Measurements from ENCODE around the gene FBH1. TPM values are rescaled to one million over a fixed set of nuclear protein-coding genes. Genes with fewer than 3 reads are reported as not detected.
"Not testable (repeated sequence)": the region's sequence is repeated elsewhere in the genome, so short reads cannot be mapped to it uniquely, and the experiment has no call there.

FBH1 gene
- total and polyA plus RNA-seq, 12 donors: 68.9 to 165 (median 106) TPM

DNA sequence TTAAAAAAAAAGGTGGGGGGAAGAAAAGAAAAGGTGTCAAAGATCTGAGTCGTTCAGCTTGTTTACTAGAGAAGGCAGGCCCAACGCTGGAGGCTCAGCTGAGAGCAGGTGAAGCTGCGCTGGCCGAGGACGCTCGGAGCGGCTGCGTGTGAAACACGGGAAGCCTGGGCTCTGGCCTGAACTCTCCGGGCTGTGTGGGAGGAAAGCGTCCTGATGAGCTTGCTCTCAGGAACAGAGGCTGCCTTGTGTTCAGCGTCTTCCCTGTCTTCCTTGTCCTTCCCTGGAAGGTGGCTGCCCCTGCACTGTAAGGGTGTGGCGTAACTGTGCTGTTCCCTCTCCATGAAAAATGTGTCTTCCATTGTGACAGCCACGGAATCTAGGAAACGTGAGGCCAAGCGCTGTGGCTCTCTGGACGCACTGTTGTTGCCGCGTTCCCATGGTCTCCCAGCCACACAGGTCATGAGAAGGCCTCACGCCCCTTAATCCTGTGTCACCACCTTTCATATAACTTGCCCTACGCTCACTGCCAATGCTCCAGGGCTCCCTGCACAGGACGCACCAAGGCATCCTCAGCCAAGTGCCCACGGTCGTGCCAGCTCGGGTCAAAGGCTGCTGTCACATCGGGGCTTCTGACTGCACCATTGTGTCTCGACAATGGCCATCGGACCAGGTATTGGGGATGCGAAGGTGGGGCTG lies 71.5 kb downstream of the FBH1 start:
- intact Hi-C loops (cut with DNase I): no loop called here
- Histone ChIP-seq H3K36me3 (replicated peaks in 1 of 2) (peaks cover 0 to 9% of the 10 kb centered on the region in 2 donors), H3K27me3 (no peaks in the 10 kb centered on the region), H3K4me1 (replicated peaks in 1 of 2) (no peaks in the 10 kb centered on the region), H3K27ac (no peak overlapping the region), H3K9me3 (replicated peaks in 1 of 3) (no peaks in the 10 kb centered on the region), H3K4me3 (no peak overlapping the region)
- TF ChIP-seq POLR2A (IDR thresholded peaks at IDR 0.05): no peak
- no peak for TF ChIP-seq CTCF (IDR thresholded peaks at IDR 0.05)
- 89 to 94% (median 91%) methylated on average over 20 to 29 of the region's 29 CpGs for WGBS, 4 donors
- DNase-seq: peak in 1 of 7 donors; percentile 30

DNA sequence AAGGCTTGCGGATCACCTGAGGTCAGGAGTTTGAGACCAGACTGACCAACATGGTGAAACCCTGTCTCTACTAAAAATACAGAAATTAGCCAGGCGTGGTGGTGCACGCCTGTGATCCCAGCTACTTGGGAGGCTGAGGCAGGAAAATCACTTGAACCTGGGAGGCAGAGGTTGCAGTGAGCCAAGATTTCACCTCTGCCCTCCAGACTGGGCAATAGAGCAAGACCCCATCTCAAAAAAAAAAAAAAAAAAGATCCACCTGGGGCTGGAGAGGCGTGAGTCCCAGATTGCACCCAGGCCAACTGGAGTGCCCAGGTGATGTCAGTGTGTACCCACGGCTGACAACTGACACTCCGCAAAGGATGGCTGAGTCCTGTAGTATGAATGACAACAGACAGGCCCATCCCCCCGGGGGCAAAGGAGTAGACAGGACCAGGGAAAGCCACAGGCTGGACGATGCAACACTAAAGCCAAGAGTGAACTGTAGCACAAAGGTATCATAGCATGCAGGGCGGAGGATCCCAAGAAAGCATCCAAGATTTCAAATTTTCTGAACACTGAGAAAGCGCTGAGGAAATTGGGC lies 72.4 kb downstream of the FBH1 start:
- intact Hi-C loops (cut with DNase I); H3K9me3 ChIP-seq (replicated peaks in 1 of 3); H3K36me3 ChIP-seq (replicated peaks in 1 of 2); H3K4me3 ChIP-seq; H3K27ac ChIP-seq; H3K27me3 ChIP-seq; H3K4me1 ChIP-seq (replicated peaks in 1 of 2): not testable (repeated sequence)
- DNase-seq: peak in 1 of 7 donors; percentile 34
- 91 to 94% (median 93%) methylated on average over 10 of the region's 10 CpGs for WGBS, 4 donors

- WGBS, 4 donors: 89 to 94% (median 92%) methylated on average over 6 to 7 of the region's 7 CpGs
- Histone ChIP-seq H3K4me3 (no peak overlapping the region), H3K9me3 (replicated peaks in 1 of 3) (no peaks in the 10 kb centered on the region), H3K36me3 (replicated peaks in 1 of 2) (peaks cover 0 to 9% of the 10 kb centered on the region in 2 donors), H3K4me1 (replicated peaks in 1 of 2) (no peaks in the 10 kb centered on the region), H3K27me3 (no peaks in the 10 kb centered on the region), H3K27ac (no peak overlapping the region)
- TF ChIP-seq POLR2A (IDR thresholded peaks at IDR 0.05) (no peak), CTCF (IDR thresholded peaks at IDR 0.05) (no peak)
- DNase-seq: peak in 1 of 7 donors; percentile 41
- intact Hi-C loops (cut with DNase I): no loop called here
Observed at GRCh38 chr10:5963071-5963470, 73.0 kb downstream of the FBH1 start.

- no peaks in the 10 kb centered on the region for H3K4me1 ChIP-seq (replicated peaks in 1 of 2)
- no peak for TF ChIP-seq CTCF (IDR thresholded peaks at IDR 0.05)
- TF ChIP-seq POLR2A (IDR thresholded peaks at IDR 0.05): no peak
- 80 to 88% (median 84%) methylated on average over 7 to 10 of the region's 10 CpGs for WGBS, 4 donors
- peak in 1 of 7 donors; percentile 15 for DNase-seq
- intact Hi-C loops (cut with DNase I): no loop called here
- H3K36me3 ChIP-seq (replicated peaks in 1 of 2): peaks cover 0 to 9% of the 10 kb centered on the region in 2 donors
- no peak overlapping the region for H3K4me3 ChIP-seq
- no peaks in the 10 kb centered on the region for H3K9me3 ChIP-seq (replicated peaks in 1 of 3)
- no peaks in the 10 kb centered on the region for H3K27me3 ChIP-seq
- H3K27ac ChIP-seq: no peak overlapping the region
Observed at GRCh38 chr10:5963591-5963990, 73.5 kb downstream of the FBH1 start.

DNA sequence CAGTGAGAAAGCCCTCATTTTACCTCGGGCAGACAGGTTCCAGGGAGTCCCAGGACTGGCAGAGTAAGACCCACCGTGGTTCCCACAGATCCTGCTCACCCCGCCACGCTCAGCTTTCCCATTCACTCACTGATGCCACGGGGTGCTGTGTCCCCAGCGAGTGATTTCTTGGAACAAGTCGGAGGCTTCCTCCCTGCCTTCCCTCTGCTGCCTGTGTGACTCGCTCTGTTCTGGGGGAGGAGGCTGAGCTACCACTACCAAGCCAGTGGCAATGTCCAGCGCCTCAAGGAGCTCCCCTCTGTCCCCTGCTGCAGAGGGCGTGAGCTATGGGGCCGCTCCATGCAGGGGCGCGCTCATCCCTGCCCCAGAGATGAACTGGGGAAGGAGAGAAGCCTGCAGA lies 74.7 kb downstream of the FBH1 start:
- peak in 1 of 7 donors; percentile 38 for DNase-seq
- no peaks in the 10 kb centered on the region for H3K9me3 ChIP-seq (replicated peaks in 1 of 3)
- H3K4me1 ChIP-seq (replicated peaks in 1 of 2): no peaks in the 10 kb centered on the region
- intact Hi-C loops (cut with DNase I): no loop called here
- H3K27me3 ChIP-seq: no peaks in the 10 kb centered on the region
- H3K27ac ChIP-seq: no peak overlapping the region
- H3K4me3 ChIP-seq: no peak overlapping the region
- H3K36me3 ChIP-seq (replicated peaks in 1 of 2): peaks cover 0 to 5% of the 10 kb centered on the region in 2 donors
- TF ChIP-seq CTCF (IDR thresholded peaks at IDR 0.05) (no peak), POLR2A (IDR thresholded peaks at IDR 0.05) (no peak)
- 89 to 96% (median 93%) methylated on average over 13 of the region's 13 CpGs for WGBS, 4 donors
